ENCODE measurements around the gene DEDD2. TPM values are rescaled to one million over a fixed set of nuclear protein-coding genes. Genes with fewer than 3 reads are reported as not detected.

DEDD2 gene
- total RNA-seq, 1 experiment from 2014 or later = 45.6 TPM

- H3K27ac ChIP-seq = no peak overlapping the region
- H3K27me3 ChIP-seq (ENCODE audit: insufficient read depth, low read depth) = peaks cover 47% of the 10 kb centered on the region
- DNase-seq = no peak
- H2AFZ ChIP-seq = no peak overlapping the region
- no peaks in the 10 kb centered on the region for H3K79me2 ChIP-seq (ENCODE audit: low read depth)
- no peak overlapping the region for H3K4me3 ChIP-seq
- H3K36me3 ChIP-seq (ENCODE audit: low read depth) = no peaks in the 10 kb centered on the region
- intact Hi-C loops (cut with micrococcal nuclease; ENCODE audit: unreplicated experiment) = no loop called here
- ChIA-PET POLR2A (ENCODE audit: unreplicated experiment) (no interaction called here), CTCF (no interaction called here)
- no peaks in the 10 kb centered on the region for H3K4me1 ChIP-seq (replicated peaks; ENCODE audit: insufficient read depth)
- no peaks in the 10 kb centered on the region for H3K9me2 ChIP-seq (ENCODE audit: insufficient read depth)
- no peak overlapping the region for H3K4me2 ChIP-seq
- H4K20me1 ChIP-seq (ENCODE audit: insufficient read depth) = no peaks in the 10 kb centered on the region
- TF ChIP-seq EZH2 (IDR thresholded peaks at IDR 0.05; ENCODE audit: low read depth) = no peak
- no peak for TF ChIP-seq CTCF (conservative IDR thresholded peaks at IDR 0.05)
- H3K9me3 ChIP-seq (ENCODE audit: insufficient read depth, low read depth) = no peaks in the 10 kb centered on the region
- BruUV-seq (replicated peaks) = no TSS peak
- H3F3A ChIP-seq (ENCODE audit: insufficient read depth, low read depth) = no peaks in the 10 kb centered on the region
These were observed 62.8 kb downstream of the DEDD2 start for GRCh38 chr19:42154471-42155323.

- no peak for DNase-seq
- Histone ChIP-seq H3K9me2 (ENCODE audit: insufficient read depth) (no peaks in the 10 kb centered on the region), H3K79me2 (ENCODE audit: low read depth) (no peaks in the 10 kb centered on the region), H3K36me3 (ENCODE audit: low read depth) (no peaks in the 10 kb centered on the region), H3K4me3 (no peak overlapping the region), H3K27ac (no peak overlapping the region), H4K20me1 (ENCODE audit: insufficient read depth) (no peaks in the 10 kb centered on the region), H3K27me3 (ENCODE audit: insufficient read depth, low read depth) (peaks cover 55% of the 10 kb centered on the region), H3F3A (ENCODE audit: insufficient read depth, low read depth) (no peaks in the 10 kb centered on the region), H2AFZ (no peak overlapping the region), H3K4me2 (no peak overlapping the region), H3K4me1 (replicated peaks; ENCODE audit: insufficient read depth) (no peaks in the 10 kb centered on the region), H3K9me3 (ENCODE audit: insufficient read depth, low read depth) (no peaks in the 10 kb centered on the region)
- no TSS peak for BruUV-seq (replicated peaks)
- TF ChIP-seq EZH2 (IDR thresholded peaks at IDR 0.05; ENCODE audit: low read depth) (no peak), CTCF (conservative IDR thresholded peaks at IDR 0.05) (no peak)
- POLR2A ChIA-PET (ENCODE audit: unreplicated experiment) = no interaction called here
- intact Hi-C loops (cut with micrococcal nuclease; ENCODE audit: unreplicated experiment) = no loop called here
- CTCF ChIA-PET = no interaction called here
These were observed 63.6 kb downstream of the DEDD2 start for GRCh38 chr19:42153672-42154433.

- Histone ChIP-seq H3K27ac (no peak overlapping the region), H2AFZ (no peak overlapping the region), H3K4me3 (no peak overlapping the region), H3K9me2 (ENCODE audit: insufficient read depth) (no peaks in the 10 kb centered on the region), H3K36me3 (ENCODE audit: low read depth) (no peaks in the 10 kb centered on the region), H4K20me1 (ENCODE audit: insufficient read depth) (no peaks in the 10 kb centered on the region), H3K4me2 (no peak overlapping the region), H3K79me2 (ENCODE audit: low read depth) (no peaks in the 10 kb centered on the region), H3K4me1 (replicated peaks; ENCODE audit: insufficient read depth) (no peaks in the 10 kb centered on the region), H3K27me3 (ENCODE audit: insufficient read depth, low read depth) (peaks cover 58% of the 10 kb centered on the region), H3K9me3 (ENCODE audit: insufficient read depth, low read depth) (no peaks in the 10 kb centered on the region), H3F3A (ENCODE audit: insufficient read depth, low read depth) (no peaks in the 10 kb centered on the region)
- TF ChIP-seq EZH2 (IDR thresholded peaks at IDR 0.05; ENCODE audit: low read depth) (no peak), CTCF (conservative IDR thresholded peaks at IDR 0.05) (no peak)
- intact Hi-C loops (cut with micrococcal nuclease; ENCODE audit: unreplicated experiment) = no loop called here
- POLR2A ChIA-PET (ENCODE audit: unreplicated experiment) = no interaction called here
- no TSS peak for BruUV-seq (replicated peaks)
- CTCF ChIA-PET = no interaction called here
- no peak for DNase-seq
These were observed 64.4 kb downstream of the DEDD2 start for GRCh38 chr19:42152910-42153671.
